ENCODE results near the gene EMC6.

DNA sequence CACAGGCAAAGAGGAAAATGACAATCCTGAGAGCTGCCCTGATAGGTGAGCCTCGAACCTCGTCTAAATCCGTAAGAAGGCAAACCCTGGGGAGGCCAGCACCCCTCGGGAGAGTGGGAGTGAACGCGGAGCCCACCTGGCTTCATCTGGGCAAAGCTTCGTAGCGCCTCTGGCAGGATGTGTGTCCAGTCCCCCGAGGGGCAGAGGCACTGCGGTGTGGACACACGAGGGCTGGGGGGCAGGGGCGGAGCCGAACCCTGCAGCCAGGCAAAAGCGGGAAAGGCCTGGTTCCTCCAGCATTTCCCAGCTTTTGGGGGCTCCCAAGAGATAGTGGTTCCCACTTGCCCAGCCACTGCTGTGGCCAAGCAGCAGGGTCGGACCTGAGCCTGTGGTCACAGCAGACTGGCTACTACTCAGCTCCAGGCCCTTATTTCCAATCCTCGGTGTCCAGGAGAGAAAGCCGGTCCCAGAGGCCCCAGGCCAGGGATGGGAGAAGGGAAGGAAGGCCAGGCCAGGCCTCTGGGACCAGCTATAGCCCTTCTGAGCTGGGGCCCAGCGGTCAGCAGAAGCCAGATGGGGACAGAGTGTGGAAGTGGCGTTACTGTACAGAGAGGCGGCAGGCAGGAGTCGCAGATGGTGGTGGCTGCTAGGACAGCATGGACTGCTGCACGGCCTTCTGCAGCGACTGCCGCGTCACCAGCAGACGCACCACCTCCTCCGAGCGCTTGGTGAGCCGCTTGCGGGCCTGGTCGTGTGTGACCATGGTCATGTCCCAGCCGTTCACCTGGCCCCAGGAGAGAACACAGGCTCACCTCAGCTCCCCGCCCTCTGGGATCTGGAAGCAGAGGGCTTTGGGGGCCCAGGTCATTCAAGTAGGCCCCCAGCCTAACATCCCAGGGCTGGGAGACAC is 5.3 kb upstream of the EMC6 start:
- TF ChIP-seq CTCF (IDR thresholded peaks at IDR 0.05) (no peak), POLR2AphosphoS5 (IDR thresholded peaks at IDR 0.05) (no peak), POLR2A (IDR thresholded peaks at IDR 0.05; ENCODE audit: low read depth) (no peak), EP300 (IDR thresholded peaks at IDR 0.05) (no peak)

All from esophagus muscularis mucosa (tissue), 4 donors.